ENCODE data around the gene MARK3.
A peak's percentile ranks its signal among the peaks of the same experiment; 100 is the strongest.

Gene MARK3

GRCh38 chr14:103526247-103526913, 141.2 kb downstream of the MARK3 start:
- no peak for TF ChIP-seq CTCF (IDR thresholded peaks at IDR 0.05; ENCODE audit: borderline replicate concordance, control extremely low read depth, extremely low read depth, insufficient read depth, missing control alignments)
- in situ Hi-C loops (cut with MboI; ENCODE audit: low sequenced_read_pairs, unreplicated experiment), result no loop called here
- no peak for DNase-seq (ENCODE audit: low spot score)

- no peak for DNase-seq (ENCODE audit: low spot score)
- TF ChIP-seq CTCF (IDR thresholded peaks at IDR 0.05; ENCODE audit: borderline replicate concordance, control extremely low read depth, extremely low read depth, insufficient read depth, missing control alignments), result no peak
- in situ Hi-C loops (cut with MboI; ENCODE audit: low sequenced_read_pairs, unreplicated experiment), result no loop called here
Observed at GRCh38 chr14:103526914-103527248, 141.7 kb downstream of the MARK3 start.

- in situ Hi-C loops (cut with MboI; ENCODE audit: low sequenced_read_pairs, unreplicated experiment), result no loop called here
- DNase-seq (ENCODE audit: low spot score), result peak; percentile 82
- TF ChIP-seq CTCF (IDR thresholded peaks at IDR 0.05; ENCODE audit: borderline replicate concordance, control extremely low read depth, extremely low read depth, insufficient read depth, missing control alignments), result no peak
Observed at GRCh38 chr14:103527408-103528145, 142.4 kb downstream of the MARK3 start.

- TF ChIP-seq CTCF (IDR thresholded peaks at IDR 0.05; ENCODE audit: borderline replicate concordance, control extremely low read depth, extremely low read depth, insufficient read depth, missing control alignments), result no peak
- no peak for DNase-seq (ENCODE audit: low spot score)
- in situ Hi-C loops (cut with MboI; ENCODE audit: low sequenced_read_pairs, unreplicated experiment), result no loop called here
Observed at GRCh38 chr14:103528146-103528586, 143.0 kb downstream of the MARK3 start.

GRCh38 chr14:103528587-103529382, 143.6 kb downstream of the MARK3 start, which contains the start of gene TRMT61A:
Gene TRMT61A, plus strand, starts transcription at chr14:103529196. Its CDS starts 783 bp downstream, at chr14:103529979.
- peak; percentile 97 for DNase-seq (ENCODE audit: low spot score)
- in situ Hi-C loops (cut with MboI; ENCODE audit: low sequenced_read_pairs, unreplicated experiment), result no loop called here
- no peak for TF ChIP-seq CTCF (IDR thresholded peaks at IDR 0.05; ENCODE audit: borderline replicate concordance, control extremely low read depth, extremely low read depth, insufficient read depth, missing control alignments)
